ENCODE data around the gene DLG2. TPM values are rescaled to one million over a fixed set of nuclear protein-coding genes. Genes with fewer than 3 reads are reported as not detected.

The DLG2 gene
- total and polyA plus RNA-seq, 2 of the 4 experiments (the other 2 are of a cell fraction), result 0.31 to 0.36 TPM

DNA sequence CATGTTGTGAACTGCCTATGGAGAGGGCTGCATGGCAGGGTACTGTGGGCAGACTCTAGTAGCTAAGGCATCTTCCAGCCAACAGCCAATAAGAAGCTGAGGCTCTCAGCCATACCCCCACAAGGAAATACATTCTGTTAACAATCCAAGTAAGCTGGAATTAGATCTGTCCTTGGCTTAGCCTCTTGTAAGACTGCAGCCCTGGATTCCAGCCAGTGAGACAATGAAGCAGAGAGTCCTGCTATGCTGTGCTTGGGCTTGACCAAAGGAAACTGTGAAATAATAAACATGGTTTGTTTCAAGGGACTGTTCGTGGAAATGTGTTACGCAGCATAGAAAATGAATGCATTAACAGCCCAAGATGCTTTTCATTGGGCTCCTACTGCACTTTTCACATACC, 1243.6 kb downstream of the DLG2 start:
- DNase-seq (no peak), ATAC-seq (ENCODE audit: low read depth) (no peak)
- no peak overlapping the region for H2BK15ac ChIP-seq (ENCODE audit: low read depth, low read length)
- no peak overlapping the region for H2AK9ac ChIP-seq (replicated peaks; ENCODE audit: low read depth, low read length, poor library complexity)
- no peak overlapping the region for H2BK120ac ChIP-seq (ENCODE audit: low read depth, low read length)
- H3K56ac ChIP-seq (ENCODE audit: extremely low read depth, insufficient read depth, low read length), result no peak overlapping the region
- no peak overlapping the region for H4K5ac ChIP-seq (ENCODE audit: low read depth, low read length)
- dilution Hi-C loops (cut with HindIII; ENCODE audit: low sequenced_read_pairs, unreplicated experiment) (no loop called here), intact Hi-C loops (cut with micrococcal nuclease) (loop anchor here (5.0 kb wide), 2 partner anchors 139 to 546 kb away; no protein-coding TSS in a partner anchor), in situ Hi-C loops (cut with MboI; ENCODE audit: low sequenced_read_pairs) (no loop called here)
- no peaks in the 10 kb centered on the region for H3K9me3 ChIP-seq (ENCODE audit: control insufficient read depth, insufficient read depth, low read length)
- WGBS, 2 experiments (ENCODE audit: extremely low coverage in 2 of 2, insufficient read length in 1 of 2), result no CpG with 5 or more reads among the region's 2 CpGs
- H3K4ac ChIP-seq (ENCODE audit: low read depth, low read length), result no peak overlapping the region
- no peak overlapping the region for H4K8ac ChIP-seq (ENCODE audit: low read depth in 2 of 2, low read length in 2 of 2)
- no peak overlapping the region for H2BK20ac ChIP-seq (ENCODE audit: low read depth, low read length)
- H3K27me3 ChIP-seq (ENCODE audit: control insufficient read depth, insufficient read depth, low read length), result no peaks in the 10 kb centered on the region
- H3K18ac ChIP-seq (ENCODE audit: low read depth, low read length), result no peak overlapping the region
- H3K36me3 ChIP-seq (ENCODE audit: control insufficient read depth, insufficient read depth, low read length), result no peaks in the 10 kb centered on the region
- no peaks in the 10 kb centered on the region for H3K4me1 ChIP-seq (ENCODE audit: control insufficient read depth, insufficient read depth, low read length)
- H2BK5ac ChIP-seq (ENCODE audit: low read depth, low read length, poor library complexity, severe bottlenecking), result no peak overlapping the region
- H4K91ac ChIP-seq (ENCODE audit: insufficient read depth, low read depth, low read length), result no peak overlapping the region
- H3K27ac ChIP-seq (ENCODE audit: insufficient read depth, low read length), result no peak overlapping the region
- H3K4me2 ChIP-seq (ENCODE audit: low read depth, low read length), result no peak overlapping the region
- H3K14ac ChIP-seq (replicated peaks; ENCODE audit: low read depth, low read length), result no peak overlapping the region
- H3K23ac ChIP-seq (ENCODE audit: low read depth, low read length), result no peak overlapping the region
- CTCF ChIA-PET, result interaction anchor here (0.7 kb wide), 1 partner anchor 547 kb away, joined by 3 read pairs; no protein-coding TSS in a partner anchor
- no peak overlapping the region for H2AFZ ChIP-seq (replicated peaks; ENCODE audit: low read length, poor library complexity)
- no peak overlapping the region for H3K9ac ChIP-seq (ENCODE audit: low read depth, low read length)
- TF ChIP-seq, protein P1, sequence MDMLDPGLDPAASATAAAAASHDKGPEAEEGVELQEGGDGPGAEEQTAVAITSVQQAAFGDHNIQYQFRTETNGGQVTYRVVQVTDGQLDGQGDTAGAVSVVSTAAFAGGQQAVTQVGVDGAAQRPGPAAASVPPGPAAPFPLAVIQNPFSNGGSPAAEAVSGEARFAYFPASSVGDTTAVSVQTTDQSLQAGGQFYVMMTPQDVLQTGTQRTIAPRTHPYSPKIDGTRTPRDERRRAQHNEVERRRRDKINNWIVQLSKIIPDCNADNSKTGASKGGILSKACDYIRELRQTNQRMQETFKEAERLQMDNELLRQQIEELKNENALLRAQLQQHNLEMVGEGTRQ (IDR thresholded peaks at IDR 0.05; ENCODE audit: low read depth, low read length), result no peak
- TF ChIP-seq FOS (IDR thresholded peaks at IDR 0.05; ENCODE audit: low read depth, low read length), result no peak
- no peak for TF ChIP-seq RFX5 (IDR thresholded peaks at IDR 0.05; ENCODE audit: low read depth, low read length)
- TF ChIP-seq SMC3 (IDR thresholded peaks at IDR 0.05; ENCODE audit: low read depth, low read length), result no peak
- TF ChIP-seq CEBPB (IDR thresholded peaks at IDR 0.05; ENCODE audit: low read depth, low read length), result no peak
- TF ChIP-seq MAFK (IDR thresholded peaks at IDR 0.05; ENCODE audit: low read depth, low read length), result no peak
- TF ChIP-seq, protein P2, sequence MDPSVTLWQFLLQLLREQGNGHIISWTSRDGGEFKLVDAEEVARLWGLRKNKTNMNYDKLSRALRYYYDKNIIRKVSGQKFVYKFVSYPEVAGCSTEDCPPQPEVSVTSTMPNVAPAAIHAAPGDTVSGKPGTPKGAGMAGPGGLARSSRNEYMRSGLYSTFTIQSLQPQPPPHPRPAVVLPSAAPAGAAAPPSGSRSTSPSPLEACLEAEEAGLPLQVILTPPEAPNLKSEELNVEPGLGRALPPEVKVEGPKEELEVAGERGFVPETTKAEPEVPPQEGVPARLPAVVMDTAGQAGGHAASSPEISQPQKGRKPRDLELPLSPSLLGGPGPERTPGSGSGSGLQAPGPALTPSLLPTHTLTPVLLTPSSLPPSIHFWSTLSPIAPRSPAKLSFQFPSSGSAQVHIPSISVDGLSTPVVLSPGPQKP (IDR thresholded peaks at IDR 0.05; ENCODE audit: borderline replicate concordance, low read depth, low read length), result no peak
- H3K9me1 ChIP-seq (ENCODE audit: insufficient read depth, low read length), result no peaks in the 10 kb centered on the region
- H2AK5ac ChIP-seq (ENCODE audit: low read depth, low read length), result no peak overlapping the region
- no peak overlapping the region for H3K4me3 ChIP-seq (ENCODE audit: insufficient read depth, low read depth, low read length)
- no peaks in the 10 kb centered on the region for H4K20me1 ChIP-seq (ENCODE audit: insufficient read depth, low read length)
- POLR2A ChIA-PET (ENCODE audit: unreplicated experiment), result no interaction called here
- no TSS peak for BruUV-seq (replicated peaks)
- H3K79me1 ChIP-seq (ENCODE audit: low read depth in 1 of 2, low read length in 2 of 2), result no peaks in the 10 kb centered on the region

Data from IMR-90 (cell line).